Rectal smooth muscle tissue (tissue), 1 donor: Measurements from ENCODE around the gene SPATA21.
"Not testable (repeated sequence)": the region's sequence is repeated elsewhere in the genome, so short reads cannot be mapped to it uniquely, and the experiment has no call there.

Source experiments
- H3K27ac ChIP-seq: one replicate; pipeline ENCODE4 v1.7.0; 2013; ENCODE audit warnings: low read depth, low read length, inconsistent platforms
- H3K27me3 ChIP-seq: one replicate; pipeline ENCODE4 v1.7.0; 2013; ENCODE audit warnings: low read length; ENCODE audit not compliant: control insufficient read depth, insufficient read depth
- H3K36me3 ChIP-seq: one replicate; pipeline ENCODE4 v1.7.0; 2013; ENCODE audit warnings: low read length; ENCODE audit not compliant: control insufficient read depth, insufficient read depth
- H3K4me1 ChIP-seq: one replicate; pipeline ENCODE4 v1.7.0; 2013; ENCODE audit warnings: low read length; ENCODE audit not compliant: control insufficient read depth, insufficient read depth
- H3K4me3 ChIP-seq: one replicate; pipeline ENCODE4 v1.7.0; 2013; ENCODE audit warnings: low read length
- H3K9ac ChIP-seq: one replicate; pipeline ENCODE4 v1.7.0; 2013; ENCODE audit warnings: low read length

Gene SPATA21, protein sequence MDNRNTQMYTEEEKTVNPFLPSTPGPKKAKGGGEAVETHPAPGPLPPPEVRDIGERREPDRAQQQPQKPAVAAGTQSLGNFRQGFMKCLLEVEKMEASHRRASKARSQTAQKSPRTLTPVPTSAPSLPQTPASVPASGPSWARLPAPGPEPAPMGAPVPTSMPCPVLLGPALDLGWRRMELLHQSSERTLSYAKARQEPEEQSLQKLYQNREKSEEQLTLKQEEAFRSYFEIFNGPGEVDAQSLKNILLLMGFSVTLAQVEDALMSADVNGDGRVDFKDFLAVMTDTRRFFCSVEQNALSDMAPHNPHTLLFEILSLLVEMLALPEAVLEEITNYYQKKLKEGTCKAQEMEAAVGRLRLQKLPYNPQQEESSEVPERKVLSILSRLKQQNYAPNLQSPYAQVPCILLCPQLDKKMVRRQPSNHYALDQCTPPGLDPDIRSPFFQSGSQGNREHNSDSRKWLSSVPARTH

GRCh38 chr1:16436946-16437474 lies at the start of gene SPATA21:
Gene SPATA21 (minus strand): TSS chr1:16437424. CDS start chr1:16431371, 6,053 bp downstream.
- Histone ChIP-seq H3K9ac (no peak within 1 kb of the TSS), H3K27me3 (peaks cover 2% of the 10 kb centered on the region), H3K4me1 (no peaks in the 10 kb centered on the region), H3K4me3 (no peak within 1 kb of the TSS), H3K27ac (no peak within 1 kb of the TSS), H3K36me3 (no peaks in the 10 kb centered on the region)

- not testable (repeated sequence) for H3K36me3 ChIP-seq, H3K27me3 ChIP-seq, H3K9ac ChIP-seq, H3K4me3 ChIP-seq, H3K4me1 ChIP-seq, H3K27ac ChIP-seq
Observed at GRCh38 chr1:16487011-16487410, 49.8 kb upstream of the SPATA21 start.

GRCh38 chr1:16486316-16486715 lies 49.1 kb upstream of the SPATA21 start:
- not testable (repeated sequence) for H3K27me3 ChIP-seq, H3K36me3 ChIP-seq, H3K4me1 ChIP-seq, H3K9ac ChIP-seq, H3K27ac ChIP-seq, H3K4me3 ChIP-seq

GRCh38 chr1:16484931-16485330 lies 47.7 kb upstream of the SPATA21 start:
- Histone ChIP-seq H3K27ac (no peak overlapping the region), H3K27me3 (no peaks in the 10 kb centered on the region), H3K36me3 (peaks cover 2% of the 10 kb centered on the region), H3K9ac (no peak overlapping the region), H3K4me1 (no peaks in the 10 kb centered on the region), H3K4me3 (no peak overlapping the region)

GRCh38 chr1:16484501-16484835 lies 47.2 kb upstream of the SPATA21 start:
- no peak overlapping the region for H3K4me3 ChIP-seq
- H3K9ac ChIP-seq, result no peak overlapping the region
- H3K4me1 ChIP-seq, result no peaks in the 10 kb centered on the region
- no peaks in the 10 kb centered on the region for H3K27me3 ChIP-seq
- H3K36me3 ChIP-seq, result peaks cover 2% of the 10 kb centered on the region
- no peak overlapping the region for H3K27ac ChIP-seq

- not testable (repeated sequence) for H3K27me3 ChIP-seq, H3K4me3 ChIP-seq, H3K27ac ChIP-seq, H3K4me1 ChIP-seq, H3K36me3 ChIP-seq, H3K9ac ChIP-seq
Observed at GRCh38 chr1:16483639-16484500, 46.6 kb upstream of the SPATA21 start.

- H3K27ac ChIP-seq, H3K27me3 ChIP-seq, H3K9ac ChIP-seq, H3K36me3 ChIP-seq, H3K4me3 ChIP-seq, H3K4me1 ChIP-seq: not testable (repeated sequence)
Observed at GRCh38 chr1:16483146-16483545, 45.9 kb upstream of the SPATA21 start.

- Histone ChIP-seq H3K27me3 (no peaks in the 10 kb centered on the region), H3K4me1 (no peaks in the 10 kb centered on the region), H3K27ac (no peak overlapping the region), H3K4me3 (no peak overlapping the region), H3K9ac (no peak overlapping the region), H3K36me3 (peaks cover 4% of the 10 kb centered on the region)
Observed at GRCh38 chr1:16478091-16478490, 40.9 kb upstream of the SPATA21 start.

DNA sequence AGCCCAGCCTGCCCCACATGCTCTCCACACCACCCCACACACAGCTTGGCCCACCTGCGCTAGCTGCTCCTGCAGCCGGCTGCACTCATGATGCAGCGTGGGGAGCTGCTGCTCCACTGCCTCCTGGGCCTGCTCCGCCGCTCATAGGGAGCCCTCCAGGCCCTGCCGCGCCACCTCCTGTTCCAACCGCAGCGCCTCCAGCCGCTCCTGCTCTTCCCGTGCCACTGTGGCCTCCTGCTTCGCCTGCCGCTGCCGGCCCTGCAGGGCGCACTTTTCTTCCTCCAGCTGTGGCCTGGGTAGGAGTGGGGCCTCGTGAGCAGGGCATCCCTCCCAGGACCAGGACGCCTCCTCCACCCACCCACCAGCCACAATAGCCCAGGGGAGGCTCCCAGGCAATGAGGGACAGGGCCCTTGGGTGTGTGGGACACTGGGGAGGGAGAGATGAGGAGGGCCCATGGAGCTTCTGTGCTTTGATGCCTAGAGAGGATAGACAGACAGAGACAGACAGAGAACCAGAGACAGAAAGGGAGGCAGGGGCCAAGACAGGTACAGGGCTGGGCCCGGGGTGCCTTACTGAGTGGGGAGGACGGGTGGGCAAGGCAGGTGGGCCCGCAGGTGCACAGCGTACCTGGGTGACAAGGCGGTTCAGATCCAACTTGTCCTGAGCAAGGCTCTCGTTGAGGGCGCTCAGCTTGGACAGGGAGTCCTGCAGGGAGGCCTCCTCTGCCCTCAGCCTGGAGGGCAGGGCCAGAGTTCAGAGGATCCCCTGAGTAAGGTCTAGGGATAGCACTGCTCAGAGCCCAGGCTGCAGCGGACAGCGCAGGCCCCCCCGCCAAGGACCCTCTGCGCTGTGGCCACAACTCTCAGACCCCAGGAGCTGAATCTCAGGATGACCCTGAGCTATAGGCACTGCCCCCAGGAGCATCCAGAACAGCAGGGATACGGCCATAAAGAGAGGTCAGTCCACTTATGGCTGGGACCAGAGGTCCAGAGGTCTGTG lies 38.8 kb upstream of the SPATA21 start:
- H3K4me3 ChIP-seq, H3K36me3 ChIP-seq, H3K4me1 ChIP-seq, H3K27ac ChIP-seq, H3K27me3 ChIP-seq, H3K9ac ChIP-seq: not testable (repeated sequence)

GRCh38 chr1:16474891-16475290 lies 37.7 kb upstream of the SPATA21 start:
- H3K9ac ChIP-seq, H3K4me1 ChIP-seq, H3K36me3 ChIP-seq, H3K27ac ChIP-seq, H3K27me3 ChIP-seq, H3K4me3 ChIP-seq: not testable (repeated sequence)

DNA sequence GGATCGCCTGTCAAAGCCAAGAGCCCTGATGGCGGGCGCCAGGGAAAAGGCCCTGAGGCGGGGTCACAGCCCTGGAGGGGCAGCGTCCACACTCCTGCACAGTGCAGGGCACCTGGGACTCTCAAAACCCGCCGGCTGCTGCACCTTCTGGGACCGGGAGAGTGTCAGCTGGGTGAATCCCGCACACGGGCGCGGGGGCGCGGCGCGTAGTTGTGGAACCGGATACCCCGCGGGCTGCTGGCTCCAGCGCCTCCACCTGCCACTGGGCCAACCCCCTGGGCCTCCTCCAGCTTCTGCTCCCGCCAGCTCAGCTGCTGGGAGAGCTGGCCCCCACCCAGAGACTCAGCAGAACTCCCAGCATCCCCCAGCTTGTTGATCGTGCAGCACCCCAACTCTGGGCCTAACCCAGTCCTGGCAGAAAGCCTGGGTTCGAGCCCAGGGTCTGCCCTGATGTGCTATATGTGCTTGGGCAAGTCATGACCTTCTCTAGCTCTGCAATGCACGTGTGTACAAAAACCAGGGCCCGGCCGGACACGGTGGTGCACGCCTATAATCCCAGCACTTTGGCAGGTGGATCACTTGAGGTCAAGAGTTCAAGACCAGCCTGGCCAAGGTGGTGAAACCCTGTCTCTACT lies 37.1 kb upstream of the SPATA21 start:
- Histone ChIP-seq H3K4me3 (no peak overlapping the region), H3K27me3 (no peaks in the 10 kb centered on the region), H3K4me1 (no peaks in the 10 kb centered on the region), H3K27ac (no peak overlapping the region), H3K9ac (no peak overlapping the region), H3K36me3 (peaks cover 7% of the 10 kb centered on the region)
